DND-41 (cell line): ENCODE measurements around the gene PLD5.
"Not testable (repeated sequence)": the region's sequence is repeated elsewhere in the genome, so short reads cannot be mapped to it uniquely, and the experiment has no call there.

Experiments
- ATAC-seq: fragments of 200-7000 bp; cut with Tn5 transposase; 3 replicates; pipeline ENCODE4 v1.9.1; 2021; ENCODE audit warnings: low read depth; ENCODE audit not compliant: insufficient read depth
- DNase-seq: peaks from one replicate; pipeline ENCODE4 v3.0.0-alpha.2; 2020
- H2AFZ ChIP-seq: 2 replicates; pipeline ENCODE4 v1.6.0; 2012; ENCODE audit warnings: low read depth, low read length
- H3K27ac ChIP-seq: 2 replicates; pipeline ENCODE4 v1.5.1; 2012; ENCODE audit warnings: low read length, inconsistent platforms
- H3K27me3 ChIP-seq: fragments of 200-600 bp; sonication (generic); 2 replicates; pipeline ENCODE4 v1.6.0; 2012; ENCODE audit warnings: low read length, mild to moderate bottlenecking, inconsistent platforms; ENCODE audit not compliant: insufficient read depth, poor library complexity
- H3K36me3 ChIP-seq: 2 replicates; pipeline ENCODE4 v1.5.1; 2012; ENCODE audit warnings: low read length, inconsistent platforms; ENCODE audit not compliant: insufficient read depth
- H3K4me1 ChIP-seq: 2 replicates; pipeline ENCODE4 v1.5.1; 2012; ENCODE audit warnings: mild to moderate bottlenecking, low read length; ENCODE audit not compliant: insufficient read depth
- H3K4me2 ChIP-seq: 2 replicates; pipeline ENCODE4 v1.6.0; 2012; ENCODE audit warnings: mild to moderate bottlenecking, moderate library complexity, low read length, inconsistent platforms; ENCODE audit not compliant: insufficient read depth
- H3K4me3 ChIP-seq, 2 experiments: fragments of 200-600 bp in 1 of 2; shearing (Covaris generic) in 1 of 2; 2 replicates each; pipeline ENCODE4 v1.5.1; 2012 to 2016; ENCODE audit warnings: inconsistent platforms in 2 of 2, low read length in 2 of 2, mild to moderate bottlenecking in 2 of 2, low read depth in 1 of 2, moderate library complexity in 1 of 2
- H3K79me2 ChIP-seq: 2 replicates; pipeline ENCODE4 v1.6.0; 2012; ENCODE audit warnings: low read length, inconsistent platforms; ENCODE audit not compliant: insufficient read depth
- H3K9ac ChIP-seq: 2 replicates; pipeline ENCODE4 v1.6.0; 2012; ENCODE audit warnings: low read depth, mild to moderate bottlenecking, inconsistent platforms, low read length, moderate library complexity
- H3K9me3 ChIP-seq: 2 replicates; pipeline ENCODE4 v1.5.1; 2012; ENCODE audit warnings: low read length, moderate library complexity, mild to moderate bottlenecking, inconsistent platforms; ENCODE audit not compliant: insufficient read depth, severe bottlenecking
- H4K20me1 ChIP-seq: 2 replicates; pipeline ENCODE4 v1.6.0; 2012; ENCODE audit warnings: low read length; ENCODE audit not compliant: insufficient read depth
- EZH2 ChIP-seq: IDR thresholded peaks from 3 replicates; pipeline ENCODE4 v1.6.1; 2012; ENCODE audit warnings: borderline replicate concordance, low read depth, mild to moderate bottlenecking, moderate library complexity, low read length, inconsistent platforms; ENCODE audit not compliant: severe bottlenecking
- TF ChIP-seq, protein P1 (sequence below): IDR thresholded peaks from 2 replicates; pipeline ENCODE4 v1.5.1; 2012; ENCODE audit warnings: borderline replicate concordance, low read length, moderate library complexity, mild to moderate bottlenecking; ENCODE audit not compliant: poor library complexity, severe bottlenecking; ENCODE audit errors: extremely low read depth

The PLD5 gene

DNA sequence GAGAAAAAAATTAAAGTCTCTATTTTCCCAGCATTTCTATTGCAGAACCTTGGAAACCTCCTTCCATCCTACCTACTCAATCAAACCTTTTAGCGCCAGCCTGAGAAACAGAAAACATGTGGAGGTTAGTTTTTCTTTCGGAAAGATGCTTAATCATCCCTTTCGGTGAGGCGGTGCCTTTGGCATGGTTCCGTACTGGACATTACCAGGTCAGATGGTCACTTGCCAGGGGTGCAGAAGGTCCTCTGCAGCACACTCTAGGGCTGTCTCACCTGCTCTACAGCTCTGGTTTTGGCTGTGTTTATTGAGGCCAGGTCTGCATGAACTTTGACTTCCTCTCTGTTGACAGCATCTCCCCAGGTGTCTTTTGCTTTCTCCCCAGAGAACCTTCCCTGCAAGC, 121.5 kb downstream of the PLD5 start:
- H3K4me2 ChIP-seq, result no peak overlapping the region
- no peaks in the 10 kb centered on the region for H3K36me3 ChIP-seq
- no peak overlapping the region for H3K27ac ChIP-seq
- no peak overlapping the region for H2AFZ ChIP-seq
- DNase-seq, result no peak
- H3K27me3 ChIP-seq, result no peaks in the 10 kb centered on the region
- ATAC-seq, result no peak
- no peaks in the 10 kb centered on the region for H3K9me3 ChIP-seq
- H3K9ac ChIP-seq, result no peak overlapping the region
- TF ChIP-seq EZH2, result no peak
- TF ChIP-seq, protein P1, sequence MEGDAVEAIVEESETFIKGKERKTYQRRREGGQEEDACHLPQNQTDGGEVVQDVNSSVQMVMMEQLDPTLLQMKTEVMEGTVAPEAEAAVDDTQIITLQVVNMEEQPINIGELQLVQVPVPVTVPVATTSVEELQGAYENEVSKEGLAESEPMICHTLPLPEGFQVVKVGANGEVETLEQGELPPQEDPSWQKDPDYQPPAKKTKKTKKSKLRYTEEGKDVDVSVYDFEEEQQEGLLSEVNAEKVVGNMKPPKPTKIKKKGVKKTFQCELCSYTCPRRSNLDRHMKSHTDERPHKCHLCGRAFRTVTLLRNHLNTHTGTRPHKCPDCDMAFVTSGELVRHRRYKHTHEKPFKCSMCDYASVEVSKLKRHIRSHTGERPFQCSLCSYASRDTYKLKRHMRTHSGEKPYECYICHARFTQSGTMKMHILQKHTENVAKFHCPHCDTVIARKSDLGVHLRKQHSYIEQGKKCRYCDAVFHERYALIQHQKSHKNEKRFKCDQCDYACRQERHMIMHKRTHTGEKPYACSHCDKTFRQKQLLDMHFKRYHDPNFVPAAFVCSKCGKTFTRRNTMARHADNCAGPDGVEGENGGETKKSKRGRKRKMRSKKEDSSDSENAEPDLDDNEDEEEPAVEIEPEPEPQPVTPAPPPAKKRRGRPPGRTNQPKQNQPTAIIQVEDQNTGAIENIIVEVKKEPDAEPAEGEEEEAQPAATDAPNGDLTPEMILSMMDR, result no peak
- no peaks in the 10 kb centered on the region for H3K4me1 ChIP-seq
- no peaks in the 10 kb centered on the region for H4K20me1 ChIP-seq
- no peaks in the 10 kb centered on the region for H3K79me2 ChIP-seq
- H3K4me3 ChIP-seq, result no peak overlapping the region

DNA sequence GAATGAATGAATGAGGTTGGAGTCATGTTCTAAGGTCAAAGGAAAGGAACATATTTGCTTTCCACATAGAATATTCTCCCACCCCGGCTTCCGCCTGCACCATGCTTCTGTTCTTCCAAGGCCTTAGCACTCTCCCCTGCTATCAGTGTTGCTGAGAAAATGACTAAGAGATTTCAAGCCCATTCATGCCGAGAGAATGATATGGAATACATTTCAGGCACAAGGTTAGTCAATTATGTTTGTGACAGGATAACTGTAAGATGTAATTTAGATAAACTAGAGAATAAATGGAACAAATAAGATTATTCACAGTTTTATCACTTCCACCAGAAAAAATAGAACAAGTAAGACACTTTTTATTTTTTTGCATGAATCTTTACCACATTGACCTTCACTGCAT, 122.6 kb downstream of the PLD5 start:
- no peak for DNase-seq
- Histone ChIP-seq H3K4me2 (no peak overlapping the region), H4K20me1 (no peaks in the 10 kb centered on the region), H3K4me1 (no peaks in the 10 kb centered on the region), H3K9me3 (no peaks in the 10 kb centered on the region), H3K4me3 (no peak overlapping the region), H2AFZ (no peak overlapping the region), H3K27ac (no peak overlapping the region), H3K79me2 (no peaks in the 10 kb centered on the region), H3K36me3 (no peaks in the 10 kb centered on the region), H3K9ac (no peak overlapping the region), H3K27me3 (no peaks in the 10 kb centered on the region)
- no peak for TF ChIP-seq EZH2
- TF ChIP-seq, protein P1, result no peak
- ATAC-seq, result no peak

DNA sequence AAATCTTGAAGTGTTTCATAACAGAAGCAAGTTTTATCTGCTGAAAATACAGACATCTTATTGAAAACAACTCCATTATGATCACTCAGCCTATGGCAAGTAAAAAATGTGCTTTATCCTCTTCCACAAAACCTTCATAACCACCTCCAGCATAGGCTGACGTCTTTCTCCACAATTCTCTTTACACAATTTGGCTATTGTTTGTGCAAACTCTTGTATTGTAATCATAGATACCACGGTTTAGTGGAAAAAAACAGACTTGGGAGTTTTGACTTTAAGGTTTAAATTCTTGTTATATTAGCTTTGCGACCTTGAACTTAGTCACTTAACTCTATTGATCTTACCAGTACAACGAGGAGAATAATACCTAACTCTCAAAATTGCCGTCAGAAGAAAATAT, 126.1 kb downstream of the PLD5 start:
- no peak overlapping the region for H3K4me2 ChIP-seq

DNA sequence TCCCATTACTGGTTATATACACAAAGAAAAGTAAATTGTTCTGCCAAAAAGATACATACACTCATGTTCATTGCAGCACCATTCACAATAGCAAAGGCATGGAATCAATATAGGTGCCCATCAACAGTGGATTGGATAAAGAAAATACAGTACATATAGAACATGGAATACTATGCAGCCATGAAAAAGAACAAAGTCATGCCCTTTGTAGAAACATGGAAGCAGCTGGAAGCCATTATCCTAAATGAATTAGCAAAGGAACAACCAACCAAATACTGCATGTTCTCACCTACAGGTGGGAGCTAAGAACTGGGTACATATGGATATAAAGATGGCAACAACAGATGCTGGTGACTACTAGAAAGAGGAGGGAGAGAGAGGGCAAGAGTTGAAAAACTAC, 132.6 kb downstream of the PLD5 start:
- DNase-seq (no peak), ATAC-seq (no peak)
- Histone ChIP-seq H3K27me3 (no peaks in the 10 kb centered on the region), H3K4me3 (no peak overlapping the region), H4K20me1 (no peaks in the 10 kb centered on the region), H3K36me3 (no peaks in the 10 kb centered on the region), H3K27ac (no peak overlapping the region), H3K4me2 (no peak overlapping the region), H2AFZ (no peak overlapping the region), H3K79me2 (no peaks in the 10 kb centered on the region), H3K9me3 (no peaks in the 10 kb centered on the region), H3K9ac (no peak overlapping the region), H3K4me1 (no peaks in the 10 kb centered on the region)
- no peak for TF ChIP-seq EZH2
- TF ChIP-seq, protein P1, result no peak

More for the DNA sequence above, 126.1 kb downstream of the PLD5 start:
- H3K4me3 ChIP-seq, result no peak overlapping the region
- no peaks in the 10 kb centered on the region for H3K79me2 ChIP-seq
- DNase-seq, result no peak
- no peaks in the 10 kb centered on the region for H3K4me1 ChIP-seq
- no peak overlapping the region for H3K27ac ChIP-seq
- no peak for TF ChIP-seq EZH2
- TF ChIP-seq, protein P1, result no peak
- H3K27me3 ChIP-seq, result no peaks in the 10 kb centered on the region
- no peak overlapping the region for H2AFZ ChIP-seq
- H3K9ac ChIP-seq, result no peak overlapping the region
- H3K36me3 ChIP-seq, result no peaks in the 10 kb centered on the region
- no peaks in the 10 kb centered on the region for H4K20me1 ChIP-seq
- no peak for ATAC-seq
- H3K9me3 ChIP-seq, result no peaks in the 10 kb centered on the region

DNA sequence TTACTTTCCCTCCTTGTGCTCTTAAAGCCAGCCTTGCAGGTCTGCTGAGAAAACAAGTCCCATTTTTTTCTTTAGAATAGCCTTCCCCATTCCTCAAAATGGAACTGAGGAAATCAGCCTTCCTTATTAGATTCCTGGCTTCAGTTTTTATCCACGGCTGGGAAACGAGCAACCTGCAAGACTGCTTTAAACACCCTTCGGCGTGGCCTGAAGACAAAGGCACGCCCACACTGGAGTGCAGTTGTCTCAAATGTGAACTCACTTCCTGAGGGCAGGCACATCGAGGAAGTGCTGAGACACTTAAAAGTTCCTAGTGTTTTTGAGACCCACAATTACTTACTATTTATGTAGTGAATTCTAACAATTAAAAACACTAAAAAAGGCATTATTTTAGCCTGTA, 148.4 kb downstream of the PLD5 start:
- not testable (repeated sequence) for H3K27me3 ChIP-seq, H3K4me1 ChIP-seq, H3K4me3 ChIP-seq, H3K4me2 ChIP-seq, ATAC-seq, H2AFZ ChIP-seq, H3K9ac ChIP-seq, H3K36me3 ChIP-seq, H4K20me1 ChIP-seq, H3K27ac ChIP-seq, H3K9me3 ChIP-seq, H3K79me2 ChIP-seq, DNase-seq

DNA sequence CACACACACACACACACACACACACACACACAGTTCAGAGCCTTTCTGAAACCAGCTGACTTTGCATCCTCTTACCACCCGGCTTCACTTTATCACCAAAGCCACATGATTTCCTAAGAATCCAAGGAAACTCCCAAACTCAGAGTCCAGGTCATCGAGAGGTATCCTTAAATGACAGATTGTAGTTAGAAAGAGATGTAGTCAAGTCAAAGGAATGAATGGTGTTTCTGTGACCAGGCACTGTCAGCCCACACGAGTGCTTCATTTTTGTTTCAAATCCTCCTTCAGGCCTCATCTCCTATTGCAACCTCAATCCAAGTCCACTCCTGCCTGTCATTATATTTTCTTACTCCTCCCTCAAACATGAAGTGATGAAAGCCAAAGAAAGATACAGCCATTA, 174.1 kb downstream of the PLD5 start:
- H4K20me1 ChIP-seq, DNase-seq, H2AFZ ChIP-seq, ATAC-seq, H3K79me2 ChIP-seq, H3K4me2 ChIP-seq, H3K9ac ChIP-seq, H3K4me1 ChIP-seq, H3K27ac ChIP-seq, H3K27me3 ChIP-seq, H3K4me3 ChIP-seq, H3K36me3 ChIP-seq, H3K9me3 ChIP-seq: not testable (repeated sequence)
